Fibroblast of skin of back (primary cell): ENCODE data around the gene TDRD12.

Experiments
- DNase-seq: peaks from one replicate; pipeline ENCODE4 v3.0.0-alpha.2; 2013

Gene TDRD12

GRCh38 chr19:32869369-32869965, 149.9 kb downstream of the TDRD12 start, which contains the start of gene SLC7A9:
TSS of gene SLC7A9 (minus strand) at chr19:32869767. CDS start at chr19:32868534, 1,233 bp downstream.
- no peak for DNase-seq

- no peak for DNase-seq
Measured at GRCh38 chr19:32869966-32870573, 150.5 kb downstream of the TDRD12 start.

GRCh38 chr19:32870981-32871451, 151.4 kb downstream of the TDRD12 start:
- DNase-seq = no peak

GRCh38 chr19:32872391-32872790, 152.8 kb downstream of the TDRD12 start:
- no peak for DNase-seq

- DNase-seq = no peak
Measured at GRCh38 chr19:32873247-32873959, 153.8 kb downstream of the TDRD12 start.

- DNase-seq = no peak
Measured at GRCh38 chr19:32874605-32875004, 155.0 kb downstream of the TDRD12 start.

GRCh38 chr19:32875428-32875827, 155.9 kb downstream of the TDRD12 start:
- DNase-seq = no peak

GRCh38 chr19:32876236-32876918, 156.8 kb downstream of the TDRD12 start:
- no peak for DNase-seq

GRCh38 chr19:32876919-32877285, 157.3 kb downstream of the TDRD12 start:
- DNase-seq = peak; percentile 67
